Neural progenitor cell (in vitro differentiated cells): Measurements from ENCODE around the gene PLOD3. TPM values are rescaled to one million over a fixed set of nuclear protein-coding genes. Genes with fewer than 3 reads are reported as not detected.

Source experiments
- DNase-seq: peaks from one replicate; pipeline ENCODE4 v3.0.0-alpha.2; 2016; ENCODE audit warnings: low spot score
- H2AFZ ChIP-seq: fragments of 200-600 bp; sonication (generic); replicated peaks from 2 replicates; pipeline ENCODE4 v1.6.1; 2016; ENCODE audit warnings: antibody characterized with exemption
- H3F3A ChIP-seq: fragments of 200-600 bp; sonication (generic); 2 replicates; pipeline ENCODE4 v1.6.1; 2016; ENCODE audit warnings: antibody characterized with exemption, low read depth
- H3K27ac ChIP-seq: fragments of 200-600 bp; sonication (generic); 2 replicates; pipeline ENCODE4 v1.5.1; 2016; ENCODE audit warnings: mild to moderate bottlenecking
- H3K27me3 ChIP-seq: fragments of 200-600 bp; sonication (generic); 2 replicates; pipeline ENCODE4 v1.6.1; 2016; ENCODE audit warnings: mild to moderate bottlenecking, moderate library complexity
- H3K36me3 ChIP-seq: fragments of 200-600 bp; sonication (generic); 2 replicates; pipeline ENCODE4 v1.5.1; 2016
- H3K4me1 ChIP-seq: fragments of 200-600 bp; sonication (generic); 2 replicates; pipeline ENCODE4 v1.6.1; 2016; ENCODE audit warnings: mixed run types
- H3K4me2 ChIP-seq: fragments of 200-600 bp; sonication (generic); 2 replicates; pipeline ENCODE4 v1.6.1; 2016
- H3K4me3 ChIP-seq: fragments of 200-600 bp; sonication (generic); 2 replicates; pipeline ENCODE4 v1.5.1; 2016
- H3K79me2 ChIP-seq: fragments of 200-600 bp; sonication (generic); 2 replicates; pipeline ENCODE4 v1.6.1; 2016; ENCODE audit warnings: low read depth
- H3K9ac ChIP-seq: fragments of 200-600 bp; sonication (generic); 2 replicates; pipeline ENCODE4 v1.6.1; 2016
- H3K9me3 ChIP-seq: fragments of 200-600 bp; sonication (generic); 2 replicates; pipeline ENCODE4 v1.5.1; 2016; ENCODE audit warnings: low read depth
- H4K20me1 ChIP-seq: fragments of 200-600 bp; sonication (generic); 2 replicates; pipeline ENCODE4 v1.6.1; 2016; ENCODE audit warnings: low read depth
- H3K27ac Mint-ChIP-seq: 3 replicates; pipeline ENCODE4 v1.8.0; 2021; ENCODE audit warnings: mixed read lengths
- H3K27me3 Mint-ChIP-seq: 2 replicates; pipeline ENCODE4 v1.8.0; 2022; ENCODE audit warnings: low read depth, mild to moderate bottlenecking, inconsistent platforms, moderate library complexity, mixed read lengths; ENCODE audit not compliant: insufficient read depth
- H3K36me3 Mint-ChIP-seq: 3 replicates; pipeline ENCODE4 v1.8.0; 2021; ENCODE audit warnings: mixed read lengths
- H3K4me1 Mint-ChIP-seq: 3 replicates; pipeline ENCODE4 v1.8.0; 2021; ENCODE audit warnings: mixed read lengths
- H3K4me3 Mint-ChIP-seq: 3 replicates; pipeline ENCODE4 v1.8.0; 2021; ENCODE audit warnings: mild to moderate bottlenecking, moderate library complexity, mixed read lengths
- H3K9me3 Mint-ChIP-seq: 3 replicates; pipeline ENCODE4 v1.8.0; 2020; ENCODE audit warnings: mixed read lengths
- CTCF ChIP-seq: fragments of 200-600 bp; sonication (generic); IDR thresholded peaks from 2 replicates; pipeline ENCODE4 v1.5.1; 2017; ENCODE audit warnings: antibody characterized with exemption, mild to moderate bottlenecking
- EZH2 ChIP-seq: fragments of 200-600 bp; sonication (generic); IDR thresholded peaks from 2 replicates; pipeline ENCODE4 v1.6.1; 2017; ENCODE audit warnings: antibody characterized with exemption, mild to moderate bottlenecking, moderate library complexity
- EZH2phosphoT487 ChIP-seq: fragments of 200-600 bp; sonication (generic); IDR thresholded peaks from 2 replicates; pipeline ENCODE4 v1.6.1; 2017; ENCODE audit warnings: antibody characterized with exemption
- total RNA-seq: library from RNA; depleted of rRNA; stranded (reverse); fragments of >200 nt; gene quantifications from 2 replicates; pipeline ENCODE4 v1.2.3, GENCODE V29; 2015; ENCODE audit warnings: low replicate concordance

PLOD3 gene
- total RNA-seq, 1 donor from 2014 or later: 9.4 TPM

- no peak overlapping the region for H3K27ac Mint-ChIP-seq
- peaks cover 6% of the 10 kb centered on the region for H3K27me3 Mint-ChIP-seq
- no peak overlapping the region for H3K4me3 Mint-ChIP-seq
- Histone ChIP-seq H4K20me1 (peaks cover 3% of the 10 kb centered on the region), H3K27ac (no peak overlapping the region), H3K36me3 (no peaks in the 10 kb centered on the region), H3K79me2 (no peaks in the 10 kb centered on the region), H3K9ac (no peak overlapping the region), H3F3A (peaks cover 11% of the 10 kb centered on the region), H3K27me3 (no peaks in the 10 kb centered on the region), H3K4me1 (no peaks in the 10 kb centered on the region), H3K9me3 (no peaks in the 10 kb centered on the region), H3K4me2 (no peak overlapping the region), H2AFZ (no peak overlapping the region), H3K4me3 (no peak overlapping the region)
- H3K9me3 Mint-ChIP-seq: no peaks in the 10 kb centered on the region
- H3K4me1 Mint-ChIP-seq: peaks cover 5% of the 10 kb centered on the region
- DNase-seq: no peak
- H3K36me3 Mint-ChIP-seq: peaks cover 1% of the 10 kb centered on the region
- TF ChIP-seq EZH2phosphoT487: no peak
- no peak for TF ChIP-seq CTCF
- no peak for TF ChIP-seq EZH2
Measured at GRCh38 chr7:101236292-101236835, 19.0 kb upstream of the PLOD3 start.

- no peaks in the 10 kb centered on the region for H3K79me2 ChIP-seq
- H3K9ac ChIP-seq: no peak overlapping the region
- H3K27me3 ChIP-seq: no peaks in the 10 kb centered on the region
- no peak overlapping the region for H2AFZ ChIP-seq
- Mint-ChIP-seq H3K27me3 (peaks cover 6% of the 10 kb centered on the region), H3K36me3 (peaks cover 1% of the 10 kb centered on the region), H3K4me1 (peaks cover 5% of the 10 kb centered on the region), H3K4me3 (no peak overlapping the region), H3K9me3 (no peaks in the 10 kb centered on the region), H3K27ac (no peak overlapping the region)
- no peak overlapping the region for H3K4me2 ChIP-seq
- H4K20me1 ChIP-seq: peaks cover 4% of the 10 kb centered on the region
- no peak for DNase-seq
- no peak overlapping the region for H3K27ac ChIP-seq
- no peak overlapping the region for H3K4me3 ChIP-seq
- no peaks in the 10 kb centered on the region for H3K36me3 ChIP-seq
- TF ChIP-seq EZH2 (no peak), CTCF (no peak), EZH2phosphoT487 (no peak)
- H3F3A ChIP-seq: peaks cover 11% of the 10 kb centered on the region
- no peaks in the 10 kb centered on the region for H3K4me1 ChIP-seq
- no peaks in the 10 kb centered on the region for H3K9me3 ChIP-seq
Measured at GRCh38 chr7:101235522-101235921, 18.1 kb upstream of the PLOD3 start.

- peaks cover 11% of the 10 kb centered on the region for H3F3A ChIP-seq
Measured at GRCh38 chr7:101235050-101235449, 17.7 kb upstream of the PLOD3 start.

More at GRCh38 chr7:101235050-101235449, 17.7 kb upstream of the PLOD3 start:
- TF ChIP-seq EZH2phosphoT487: no peak
- TF ChIP-seq CTCF: peak; percentile 46
- H3K9me3 ChIP-seq: no peaks in the 10 kb centered on the region
- no peak overlapping the region for H3K27ac ChIP-seq
- H3K4me3 Mint-ChIP-seq: no peak overlapping the region
- DNase-seq: peak; percentile 32
- H3K36me3 ChIP-seq: no peaks in the 10 kb centered on the region
- no peak overlapping the region for H3K4me3 ChIP-seq
- peaks cover 5% of the 10 kb centered on the region for H3K4me1 Mint-ChIP-seq
- H4K20me1 ChIP-seq: peaks cover 6% of the 10 kb centered on the region
- H3K36me3 Mint-ChIP-seq: peaks cover 1% of the 10 kb centered on the region
- no peak overlapping the region for H3K9ac ChIP-seq
- no peaks in the 10 kb centered on the region for H3K9me3 Mint-ChIP-seq
- H3K4me2 ChIP-seq: no peak overlapping the region
- no peaks in the 10 kb centered on the region for H3K79me2 ChIP-seq
- no peak overlapping the region for H3K27ac Mint-ChIP-seq
- no peak overlapping the region for H2AFZ ChIP-seq
- H3K4me1 ChIP-seq: no peaks in the 10 kb centered on the region
- peaks cover 6% of the 10 kb centered on the region for H3K27me3 Mint-ChIP-seq
- H3K27me3 ChIP-seq: no peaks in the 10 kb centered on the region
